SK-N-SH treated with all-trans-retinoic acid at 6 μM for 48 hours (cell line): Measurements from ENCODE around the gene COL12A1.

Source experiments
- CREB5 ChIP-seq: fragments of 250-450 bp; sonication (Bioruptor Pico); IDR thresholded peaks from 2 replicates; pipeline ENCODE4 v1.5.1; 2020; ENCODE audit warnings: low read depth, mild to moderate bottlenecking, moderate library complexity
- ISL1 ChIP-seq: fragments of 250-450 bp; sonication (Bioruptor Pico); IDR thresholded peaks from 2 replicates; pipeline ENCODE4 v2.1.2; 2022; ENCODE audit warnings: mild to moderate bottlenecking, moderate library complexity
- ZNF565 ChIP-seq: fragments of 450-650 bp; formaldehyde crosslinking; conservative IDR thresholded peaks from 2 replicates; pipeline ENCODE4 v1.5.0; 2020; ENCODE audit warnings: low read depth, mild to moderate bottlenecking, moderate library complexity

- no peak for TF ChIP-seq CREB5 (CRISPR knock-in tag)
- TF ChIP-seq ZNF565 (CRISPR knock-in tag) = no peak
- TF ChIP-seq ISL1 (CRISPR knock-in tag) = no peak
Measured at GRCh38 chr6:75221116-75221515, 15.3 kb upstream of the COL12A1 start.
